Amygdala (tissue), 56 donors: ENCODE measurements around the gene FAM13A.

ENCODE experiments used
- DNase-seq, 56 donors: peaks; one replicate each; lab custom pipeline; 2025; lab: John Stamatoyannopoulos, UW

FAM13A gene

DNA sequence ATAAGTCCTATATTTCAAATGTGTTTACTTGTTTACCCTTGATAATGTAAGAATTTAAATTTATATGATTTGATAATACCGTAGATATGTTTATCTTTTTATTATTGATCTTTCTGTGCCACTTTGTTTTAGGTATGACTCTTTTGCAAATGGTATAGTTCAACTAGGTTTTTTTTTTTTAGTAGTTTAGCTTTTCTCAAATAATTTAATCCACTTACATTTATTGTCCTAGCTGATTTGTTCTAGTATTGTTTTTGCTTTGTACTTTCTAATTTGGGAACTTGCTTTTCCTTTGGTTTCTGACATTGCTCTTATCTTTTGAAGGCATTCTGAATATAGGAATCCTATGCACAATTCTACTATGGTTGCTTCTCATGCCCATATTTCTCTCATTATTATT is 260.4 kb downstream of the FAM13A start:
- no peak for DNase-seq

DNA sequence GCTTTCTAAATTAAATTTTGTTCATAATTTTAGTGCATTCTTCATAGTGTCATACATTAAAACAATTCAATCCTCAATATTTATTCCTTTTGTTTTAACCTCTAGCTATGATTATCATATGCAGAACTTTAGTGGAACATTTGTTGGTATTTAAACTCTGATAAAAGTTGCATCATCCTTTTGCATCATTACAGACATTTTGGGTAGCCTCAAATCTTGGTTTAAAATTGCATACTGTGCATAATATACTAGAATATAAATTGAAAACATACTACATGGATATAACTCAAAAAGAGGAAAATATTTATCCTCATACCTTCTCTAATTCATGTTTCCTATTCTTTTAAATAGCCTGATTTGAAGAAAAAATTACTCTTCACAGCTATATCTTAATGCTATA is 262.0 kb downstream of the FAM13A start:
- DNase-seq = no peak

DNA sequence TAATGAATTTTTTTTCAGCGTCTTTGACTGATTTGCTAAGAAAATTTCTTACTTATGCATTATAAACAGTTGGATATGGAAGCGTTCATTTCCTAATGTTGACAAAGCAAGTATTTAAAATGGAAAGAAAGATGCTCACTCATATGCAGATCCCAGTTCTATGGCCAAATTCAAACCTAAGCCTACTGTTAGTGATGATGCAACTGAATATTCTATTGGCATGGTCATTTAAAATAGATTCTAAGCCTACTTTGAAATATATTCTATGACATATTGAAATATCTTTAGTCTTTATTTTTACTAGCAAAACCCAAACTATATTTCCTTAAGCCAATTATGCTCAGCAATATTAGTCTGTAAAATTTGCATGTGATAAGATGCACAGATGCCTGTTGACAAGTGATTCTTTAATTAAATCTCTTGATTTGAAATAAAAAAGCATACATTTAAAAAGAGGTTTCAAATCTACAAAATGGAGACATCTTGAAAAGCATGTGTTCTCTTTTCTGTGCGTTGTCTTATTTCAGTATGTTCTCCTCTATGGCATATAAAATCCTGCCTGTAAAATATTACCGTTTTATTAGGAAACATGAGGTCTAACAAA is 262.8 kb downstream of the FAM13A start:
- DNase-seq = no peak

DNA sequence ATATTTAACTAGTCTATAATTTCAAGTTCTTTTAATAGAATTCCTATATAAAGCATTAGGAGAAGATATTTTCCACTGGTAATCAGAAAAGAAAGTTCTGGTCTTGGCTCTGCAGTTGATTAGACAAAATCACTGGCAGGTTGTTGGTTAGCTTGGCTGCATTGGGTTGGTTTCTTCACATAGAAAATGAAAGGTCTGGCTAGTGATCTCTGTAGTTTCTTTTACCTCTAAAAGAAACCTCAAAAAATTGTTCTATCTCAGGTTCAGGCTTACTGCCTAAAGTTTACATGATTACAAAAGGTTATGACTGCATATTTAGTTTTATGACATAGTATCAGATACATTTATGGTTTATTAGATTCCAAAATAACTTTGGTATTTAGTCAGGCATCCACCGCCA is 263.5 kb downstream of the FAM13A start:
- no peak for DNase-seq

DNA sequence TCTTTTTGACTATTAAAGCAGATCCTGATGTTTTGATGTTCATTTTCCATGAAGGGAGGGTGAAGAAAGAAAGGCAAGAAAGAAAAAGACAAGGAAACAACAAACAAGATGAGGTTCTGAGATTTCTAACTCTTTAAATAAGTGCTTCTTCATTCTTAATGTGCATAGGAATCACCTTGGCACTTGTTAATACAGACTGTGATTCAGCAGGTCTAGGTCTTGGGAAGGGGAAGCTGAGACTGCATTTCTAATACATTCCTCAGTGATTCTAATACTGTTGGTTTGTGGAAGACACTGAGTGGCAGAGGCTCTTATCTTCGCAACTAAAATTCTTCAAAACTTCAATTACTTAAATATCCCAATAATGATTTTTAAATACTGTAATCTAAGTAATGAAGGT is 264.2 kb downstream of the FAM13A start:
- no peak for DNase-seq

DNA sequence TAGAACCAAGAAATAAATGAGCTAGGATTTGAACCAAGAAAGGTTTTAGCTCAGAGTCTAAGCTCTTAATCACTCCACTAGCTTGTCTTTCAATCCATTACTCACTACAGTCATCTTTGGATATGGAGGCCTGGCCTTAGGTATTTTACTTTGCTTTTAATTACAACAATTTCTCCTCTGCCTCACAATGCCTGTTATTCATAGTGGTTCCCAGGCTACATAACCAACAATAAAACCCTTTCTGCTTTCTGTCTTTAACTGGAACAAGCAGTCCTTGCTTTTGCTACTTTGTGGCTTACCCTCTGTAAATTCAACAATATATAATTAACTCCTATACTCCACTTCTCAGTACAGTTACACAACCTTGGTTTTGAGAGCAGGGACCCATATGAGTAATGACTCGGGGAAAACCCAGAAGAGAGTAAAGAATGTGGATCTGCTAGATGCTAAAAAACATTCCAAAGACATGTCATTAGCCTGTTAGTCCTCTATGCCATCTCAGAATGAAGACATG is 264.7 kb downstream of the FAM13A start:
- DNase-seq = no peak

DNA sequence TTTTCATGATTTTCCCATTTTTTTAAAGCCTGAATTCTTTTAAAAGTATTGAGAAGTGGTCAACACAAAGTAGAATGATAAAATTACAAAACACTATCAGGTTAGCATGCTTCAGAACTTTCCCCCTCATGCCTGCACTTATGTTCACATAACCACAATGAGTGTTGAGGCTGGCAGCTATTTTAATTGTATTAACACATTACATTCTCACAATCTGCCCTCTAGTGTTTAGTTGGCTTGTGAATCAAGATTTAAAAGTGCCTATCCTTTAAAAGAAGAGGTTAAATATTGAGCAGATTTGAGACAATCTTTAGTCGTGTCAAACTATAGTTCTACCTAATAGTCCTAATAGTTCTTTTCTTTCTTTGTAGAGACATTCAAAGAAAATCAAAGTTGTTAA is 265.7 kb downstream of the FAM13A start:
- DNase-seq = no peak

DNA sequence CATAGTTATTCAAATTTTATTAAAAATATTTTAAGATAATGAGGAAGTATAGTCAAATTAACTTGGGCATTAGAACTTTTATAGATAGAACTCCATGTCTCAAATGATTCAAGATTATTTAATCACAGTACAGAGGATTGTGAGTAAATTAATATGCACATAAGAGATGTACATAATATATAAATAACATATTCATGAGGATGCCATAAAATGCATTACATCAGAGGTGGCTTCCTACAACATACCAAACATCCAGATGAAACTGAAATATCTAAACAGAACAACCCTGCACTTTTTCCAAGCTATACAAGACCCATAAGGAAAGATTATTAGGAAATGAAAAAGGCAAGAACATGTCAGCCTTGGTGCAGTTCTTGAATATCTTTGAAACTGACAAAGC is 268.1 kb downstream of the FAM13A start:
- DNase-seq = no peak

DNA sequence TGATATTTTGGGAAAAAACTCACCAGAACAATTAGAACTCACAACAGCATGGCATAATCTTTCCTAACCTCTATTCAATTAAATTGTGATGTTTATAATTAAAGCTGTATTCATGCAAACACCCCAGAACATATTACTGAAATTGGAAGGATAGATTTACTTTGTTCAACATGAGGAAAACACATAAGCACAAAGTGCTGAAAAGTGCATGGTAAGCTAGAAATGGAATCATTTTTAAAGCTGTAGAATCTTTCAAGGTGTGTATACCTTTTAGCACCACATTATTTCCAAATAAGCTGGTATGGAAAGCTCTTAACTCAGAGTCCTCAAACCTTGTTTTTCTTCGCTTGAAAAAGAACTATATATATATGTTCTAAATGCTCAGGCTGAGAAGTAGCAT is 268.6 kb downstream of the FAM13A start:
- DNase-seq = no peak

DNA sequence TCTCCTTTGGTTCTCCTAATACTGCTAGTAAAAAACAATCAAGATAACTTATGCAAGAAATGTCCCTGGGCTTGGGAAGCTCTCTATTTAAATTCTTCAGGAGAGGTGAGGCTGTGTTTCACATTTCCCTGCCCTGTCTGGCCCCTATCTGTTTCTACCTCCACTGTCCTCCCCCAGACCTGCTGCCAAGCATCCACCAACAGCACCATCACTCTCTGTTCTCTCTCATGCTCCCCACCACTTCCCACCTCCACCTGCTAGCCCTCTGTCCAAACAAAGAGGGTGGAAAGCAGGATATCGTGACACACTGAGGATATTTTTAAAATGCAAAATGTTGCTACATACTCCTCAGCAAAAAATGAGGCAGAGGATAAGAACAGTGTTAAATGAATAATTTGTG is 271.0 kb downstream of the FAM13A start:
- peak in 11 of 56 donors; percentile 10 to 72 (median 24) for DNase-seq

DNA sequence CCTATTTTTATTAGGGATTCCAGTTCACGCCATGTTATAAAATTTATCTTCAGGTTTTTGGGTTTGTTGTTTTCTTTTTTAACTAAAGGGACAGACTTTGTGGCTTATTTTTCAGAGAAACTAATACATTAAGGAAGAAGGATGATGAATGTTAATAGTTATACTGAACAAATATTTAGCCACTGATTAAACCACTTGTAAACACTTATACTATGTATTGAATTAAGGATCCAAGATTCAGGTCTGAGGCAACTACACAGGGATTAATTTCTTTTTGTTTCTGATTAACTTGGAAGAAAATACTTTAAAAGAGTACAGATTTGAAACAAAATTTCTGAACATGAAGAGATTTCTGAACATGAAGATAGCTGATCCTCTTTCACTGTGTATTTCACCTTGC is 276.6 kb downstream of the FAM13A start:
- no peak for DNase-seq

DNA sequence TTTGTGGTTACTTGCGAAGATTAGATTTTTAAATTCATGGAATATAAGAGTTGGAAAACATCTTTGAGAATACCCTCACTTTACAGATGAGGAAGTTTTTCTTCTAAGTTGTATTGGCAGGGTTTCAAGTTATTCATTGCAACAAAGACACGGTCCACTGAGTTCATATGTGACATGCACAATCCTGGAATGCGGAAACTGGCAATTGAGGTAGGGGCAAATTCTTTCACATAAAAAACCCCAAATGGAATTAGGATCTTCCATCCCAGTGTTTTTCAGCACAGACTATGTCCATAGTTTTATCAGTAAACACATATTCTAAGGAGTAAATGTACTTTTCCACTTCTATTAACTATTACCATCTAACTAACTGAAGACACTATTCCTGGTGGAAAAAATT is 277.6 kb downstream of the FAM13A start:
- no peak for DNase-seq

DNA sequence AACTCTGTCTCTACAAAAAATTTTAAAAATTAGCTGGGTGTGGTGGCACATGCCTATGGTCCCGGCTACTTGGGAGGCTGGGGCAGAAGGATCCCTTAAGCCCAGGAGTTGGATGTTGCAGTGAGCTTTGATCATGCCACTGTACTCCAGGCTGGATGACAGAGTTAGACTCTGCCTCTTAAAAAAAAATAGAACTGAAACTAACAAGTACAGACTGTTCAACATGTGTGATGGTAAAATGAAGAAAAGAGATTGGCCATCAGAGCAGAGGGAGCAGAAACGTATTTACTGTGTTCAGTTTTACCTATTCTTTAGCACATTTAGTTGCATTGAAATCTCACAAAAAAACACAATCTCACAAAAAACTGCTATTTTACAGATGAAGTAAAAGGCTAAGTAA is 281.5 kb downstream of the FAM13A start:
- no peak for DNase-seq

DNA sequence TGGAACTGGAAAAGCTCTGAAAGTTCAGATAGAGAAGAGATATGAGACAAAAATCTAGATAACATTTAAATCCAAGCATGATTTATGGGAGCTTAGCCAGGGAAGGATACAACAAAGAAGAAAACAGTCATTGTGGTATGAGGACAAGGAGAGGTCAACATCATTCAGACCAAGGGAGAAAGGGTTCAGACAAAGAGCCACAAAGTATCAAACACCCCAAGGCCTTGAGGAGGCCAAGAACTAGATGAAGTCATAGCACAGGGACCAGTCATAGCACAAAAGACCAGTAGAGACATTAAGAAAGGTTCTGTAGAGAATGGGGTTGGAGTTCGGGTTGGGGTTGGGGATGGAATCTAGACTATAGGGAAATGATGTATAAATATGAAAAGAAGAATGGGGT is 282.0 kb downstream of the FAM13A start:
- DNase-seq = no peak

DNA sequence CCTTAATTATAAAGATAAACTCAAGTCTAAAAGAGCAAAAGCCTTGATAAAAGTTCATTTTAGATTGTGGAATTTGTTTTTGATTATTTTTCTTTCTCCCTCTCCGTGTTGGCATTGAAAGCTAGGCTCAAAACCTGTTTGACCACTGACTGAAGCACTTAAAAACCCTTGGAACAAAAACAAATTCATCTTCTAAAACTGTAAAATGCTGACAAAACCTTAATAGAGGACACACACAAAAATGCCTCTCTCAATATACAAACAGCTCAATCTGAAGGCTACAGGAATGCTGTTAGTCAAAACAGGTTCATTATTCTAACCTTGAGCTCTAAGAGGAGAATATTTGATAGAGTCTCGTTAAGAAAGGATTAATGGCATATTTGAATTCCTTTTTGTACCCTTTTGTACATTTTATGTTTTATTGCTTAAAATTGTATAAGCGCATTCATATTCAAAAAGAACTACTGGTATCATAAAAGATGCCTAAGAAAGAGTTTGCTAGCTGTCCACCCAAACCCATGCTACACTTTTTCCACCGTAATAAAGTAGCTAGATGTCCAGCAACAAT is 285.0 kb downstream of the FAM13A start:
- no peak for DNase-seq

DNA sequence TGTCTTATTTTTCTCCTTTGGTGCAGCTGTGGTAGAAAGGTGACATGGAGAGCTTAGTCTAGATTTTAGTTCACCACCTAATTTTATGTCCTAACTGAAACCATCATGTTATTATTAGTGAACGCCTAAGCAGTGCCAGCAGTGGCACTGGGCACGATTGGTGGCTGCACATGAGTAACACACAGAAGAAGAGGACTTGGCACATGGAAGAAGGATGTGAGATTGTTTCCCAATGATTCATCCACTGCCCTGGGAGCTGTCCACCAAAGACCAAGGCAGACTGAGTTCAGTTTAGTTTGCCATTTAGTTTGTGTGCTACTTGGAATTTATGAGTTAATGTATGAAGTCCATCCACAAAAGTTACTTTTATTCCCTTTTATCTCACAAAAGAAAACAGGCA is 291.3 kb downstream of the FAM13A start:
- no peak for DNase-seq

DNA sequence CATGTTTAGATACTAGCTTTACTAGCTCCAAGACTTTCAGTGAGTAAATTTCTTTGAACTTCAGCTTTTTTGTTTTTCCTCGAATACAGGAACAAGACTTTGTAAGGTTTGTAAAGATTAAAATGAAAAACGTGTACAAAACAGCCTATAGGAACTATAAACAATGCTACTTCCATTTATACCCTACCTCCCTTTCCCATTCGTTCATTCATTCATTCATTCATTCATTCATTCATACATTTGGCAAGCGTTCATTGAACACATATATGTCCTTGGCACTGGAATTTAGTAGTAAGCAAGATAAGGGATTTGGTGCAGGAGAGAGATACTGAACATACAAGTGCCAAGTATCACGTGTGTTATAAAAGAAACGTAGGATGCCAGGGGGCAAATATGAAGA is 293.9 kb downstream of the FAM13A start:
- no peak for DNase-seq

DNA sequence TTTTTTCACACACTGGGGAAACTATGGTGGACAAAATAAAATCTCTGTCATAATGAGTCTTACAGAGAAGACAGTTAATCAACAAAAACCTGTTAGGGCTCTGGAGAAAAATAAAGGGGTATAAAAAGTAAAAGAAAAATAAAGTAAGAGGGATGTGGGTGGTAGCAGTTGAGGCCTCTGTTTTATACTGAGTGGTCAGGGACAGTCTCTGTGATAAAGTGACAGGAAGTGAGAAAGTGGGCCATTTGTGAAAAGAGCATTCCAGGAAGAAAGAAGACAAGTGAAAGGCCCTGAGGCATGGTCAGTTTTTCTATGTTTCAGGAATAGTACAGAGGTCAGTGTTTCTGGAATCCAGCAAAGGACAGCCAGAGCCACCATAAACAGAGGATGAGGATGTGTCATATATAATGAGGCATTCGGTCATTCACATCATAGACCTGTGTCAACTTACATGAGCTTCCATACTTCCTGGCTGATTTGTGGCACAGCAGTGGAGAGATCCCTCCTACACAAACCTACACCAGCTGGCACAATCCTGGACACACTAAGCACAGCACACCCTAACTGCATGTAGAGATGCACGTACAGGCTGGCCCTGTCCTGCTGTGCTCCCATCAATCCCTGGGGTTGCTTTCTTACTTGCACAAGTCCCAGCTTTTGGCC is 295.0 kb downstream of the FAM13A start:
- no peak for DNase-seq

DNA sequence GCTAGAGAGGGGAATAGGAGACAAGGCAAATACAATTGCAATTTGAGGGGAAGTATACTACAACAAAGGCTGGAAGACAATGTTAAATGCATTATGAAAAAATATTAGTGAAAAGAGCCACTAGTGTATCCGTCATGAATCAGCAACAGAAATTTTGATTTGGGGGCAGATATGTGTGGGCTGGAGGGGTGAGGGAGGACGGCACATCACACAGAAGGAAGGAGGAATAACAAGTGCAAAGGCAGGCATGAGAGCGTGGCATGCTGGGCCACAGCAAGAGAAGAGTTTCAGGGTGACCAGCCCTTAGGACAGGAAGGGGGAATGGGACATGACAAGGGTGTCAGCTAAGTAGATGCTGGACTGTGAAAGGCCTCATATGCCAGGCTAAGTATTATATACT is 295.6 kb downstream of the FAM13A start:
- no peak for DNase-seq

DNA sequence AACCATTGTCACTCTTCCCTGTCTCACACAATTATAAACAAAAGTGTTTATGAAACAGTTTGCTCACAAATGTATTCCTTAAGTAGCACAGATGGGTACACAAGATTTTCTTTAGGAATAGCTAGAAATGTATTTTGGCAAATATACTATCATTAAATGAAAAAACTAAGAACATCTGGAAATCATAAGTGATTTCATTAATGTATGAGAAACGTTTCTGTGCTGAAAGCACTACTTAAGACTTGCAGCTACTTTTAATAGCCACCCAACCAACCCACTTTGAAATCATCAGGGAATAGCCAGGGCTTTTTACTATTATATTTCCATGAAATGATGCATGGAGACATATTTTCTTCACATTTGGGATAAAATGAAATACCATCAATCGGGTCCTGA is 297.1 kb downstream of the FAM13A start:
- DNase-seq = no peak

DNA sequence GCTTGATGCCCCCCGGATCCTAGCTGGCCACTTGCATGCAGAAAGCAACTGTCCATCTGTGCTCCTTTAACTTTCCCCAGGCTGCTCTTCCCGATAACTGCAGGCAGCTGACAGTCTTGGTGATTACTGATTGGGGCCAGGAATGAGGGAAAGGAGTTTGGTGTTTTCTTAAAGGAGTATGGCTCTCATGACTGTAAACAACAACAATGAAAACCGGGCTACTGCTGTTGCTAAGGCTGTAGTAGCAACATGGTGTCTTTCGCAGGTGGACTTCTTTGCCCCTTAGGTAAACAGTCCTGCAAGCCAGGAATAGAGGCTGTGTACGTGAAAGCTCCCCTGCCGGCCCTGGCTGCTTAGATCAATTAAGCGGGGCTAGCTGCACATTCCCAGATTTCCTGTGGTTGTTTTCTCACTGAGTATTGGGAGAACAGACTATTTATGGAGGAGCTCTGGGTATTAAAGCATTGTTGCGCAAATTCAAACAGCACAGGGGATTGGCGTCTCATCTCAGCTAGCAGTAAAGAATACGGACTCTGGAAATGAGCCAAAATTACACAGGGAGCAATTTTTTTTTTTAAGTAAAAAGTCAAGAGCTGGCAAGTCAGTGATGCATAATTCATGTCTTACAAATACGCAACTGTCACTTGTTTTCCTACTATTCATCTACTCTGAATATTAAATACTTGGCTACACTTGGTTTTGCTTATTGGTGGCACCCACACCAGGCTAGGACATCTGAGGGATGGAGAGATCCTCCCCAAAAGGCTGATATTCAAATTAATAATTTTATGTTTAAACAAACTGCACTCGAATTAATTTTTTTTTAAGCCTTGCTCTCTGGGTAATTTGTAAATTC is 297.7 kb downstream of the FAM13A start:
- DNase-seq = peak in 15 of 56 donors; percentile 4 to 58 (median 33)
